VCaP (cell line): ENCODE results near the gene BMERB1.

Experiments
- H3K27ac ChIP-seq: fragments of 450-650 bp; 2 replicates; pipeline ENCODE4 v1.5.1; 2017
- CTCF ChIP-seq: fragments of 450-650 bp; conservative IDR thresholded peaks from 2 replicates; pipeline ENCODE4 v1.5.1; 2017; ENCODE audit warnings: mild to moderate bottlenecking, moderate library complexity

The BMERB1 gene

GRCh38 chr16:15592324-15592723 lies 157.9 kb downstream of the BMERB1 start:
- no peak for TF ChIP-seq CTCF

GRCh38 chr16:15593235-15593634 lies 158.8 kb downstream of the BMERB1 start:
- TF ChIP-seq CTCF: no peak
- no peak overlapping the region for H3K27ac ChIP-seq

More at GRCh38 chr16:15592324-15592723, 157.9 kb downstream of the BMERB1 start:
- no peak overlapping the region for H3K27ac ChIP-seq

GRCh38 chr16:15594711-15595320 lies 160.4 kb downstream of the BMERB1 start:
- TF ChIP-seq CTCF: no peak
- no peak overlapping the region for H3K27ac ChIP-seq

GRCh38 chr16:15597135-15597534 lies 162.7 kb downstream of the BMERB1 start:
- H3K27ac ChIP-seq: no peak overlapping the region
- TF ChIP-seq CTCF: no peak

- no peak for TF ChIP-seq CTCF
- H3K27ac ChIP-seq: no peak overlapping the region
Observed at GRCh38 chr16:15597822-15598647, 163.6 kb downstream of the BMERB1 start.

- no peak for TF ChIP-seq CTCF
- no peak overlapping the region for H3K27ac ChIP-seq
Observed at GRCh38 chr16:15598648-15599190, 164.3 kb downstream of the BMERB1 start.

GRCh38 chr16:15599303-15600070 lies 165.1 kb downstream of the BMERB1 start:
- no peak overlapping the region for H3K27ac ChIP-seq

More at GRCh38 chr16:15599303-15600070, 165.1 kb downstream of the BMERB1 start:
- no peak for TF ChIP-seq CTCF
